ENCODE results near the gene MPDZ. TPM values are rescaled to one million over a fixed set of nuclear protein-coding genes. Genes with fewer than 3 reads are reported as not detected.

Gene MPDZ
- total RNA-seq, 4 donors from 2014 or later, result 3.2 to 16.6 (median 5.3) TPM

DNA sequence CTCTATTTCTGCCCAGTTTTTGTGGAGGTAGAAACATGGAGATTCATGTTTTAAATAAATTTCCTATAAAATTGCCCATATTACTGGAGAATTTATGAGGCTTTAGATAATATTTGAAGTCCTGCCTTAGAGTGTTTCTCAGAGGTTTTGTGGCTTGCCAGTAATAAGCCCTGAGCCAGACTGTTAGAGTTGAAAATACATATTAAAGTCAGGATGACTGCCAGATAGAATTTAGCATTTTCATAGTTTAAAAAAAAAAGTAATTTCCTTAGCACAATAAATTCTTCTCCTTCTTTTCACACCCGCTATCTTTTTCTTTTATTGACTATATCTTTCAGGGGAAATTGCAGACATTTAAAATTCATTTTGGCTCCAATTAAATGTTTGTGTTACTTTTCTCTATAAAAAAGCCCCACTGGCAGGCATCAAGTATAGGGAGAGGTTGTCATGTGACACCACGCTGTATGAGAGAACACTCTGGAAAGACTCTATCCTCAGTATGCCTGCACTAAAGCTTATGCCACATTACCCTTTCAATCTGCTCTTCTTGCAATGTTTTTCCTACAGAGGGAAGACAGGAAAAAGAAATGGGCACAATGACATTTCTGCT, 135.2 kb downstream of the MPDZ start:
- H3K4me1 ChIP-seq, result peaks cover 0 to 7% (median 2%) of the 10 kb centered on the region in 3 donors
- H3K27ac ChIP-seq, result no peak overlapping the region
- H3K27me3 ChIP-seq, result no peaks in the 10 kb centered on the region
- H3K36me3 ChIP-seq, result no peaks in the 10 kb centered on the region
- H3K4me3 ChIP-seq, result no peak overlapping the region
- no peaks in the 10 kb centered on the region for H3K9me3 ChIP-seq
- 67% methylated on average over 2 of the region's 2 CpGs for WGBS, 2 donors
- intact Hi-C loops (cut with DNase I), result no loop called here
- no peak for DNase-seq
- TF ChIP-seq CTCF (IDR thresholded peaks at IDR 0.05), result no peak
- no peak for TF ChIP-seq POLR2A (IDR thresholded peaks at IDR 0.05)

DNA sequence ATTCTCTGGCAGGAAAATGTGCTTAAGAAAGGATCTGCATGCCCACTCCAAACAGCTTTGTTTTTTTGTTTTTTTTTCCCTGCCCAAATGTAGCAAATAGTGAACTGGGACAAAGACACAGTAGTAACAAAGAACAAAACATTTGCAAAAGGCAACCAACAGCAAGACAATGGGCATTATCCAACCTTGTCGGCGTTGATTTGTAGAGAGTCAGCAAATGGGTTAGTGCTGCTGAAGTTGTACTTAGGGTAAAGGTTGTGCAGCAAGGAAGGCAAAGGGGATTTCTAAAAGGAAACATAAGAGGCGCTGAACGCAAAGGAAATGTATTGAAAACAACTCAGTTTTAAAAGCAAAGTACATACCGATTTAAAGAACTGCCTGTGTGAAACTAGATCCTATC, 136.2 kb downstream of the MPDZ start:
- Histone ChIP-seq H3K27ac (no peak overlapping the region), H3K9me3 (no peaks in the 10 kb centered on the region), H3K36me3 (no peaks in the 10 kb centered on the region), H3K4me1 (peaks cover 0 to 7% (median 2%) of the 10 kb centered on the region in 3 donors), H3K27me3 (no peaks in the 10 kb centered on the region), H3K4me3 (no peak overlapping the region)
- TF ChIP-seq POLR2A (IDR thresholded peaks at IDR 0.05), result no peak
- DNase-seq, result no peak
- intact Hi-C loops (cut with DNase I), result no loop called here
- WGBS, 2 donors, result 78 to 88% methylated on average over 5 of the region's 5 CpGs

DNA sequence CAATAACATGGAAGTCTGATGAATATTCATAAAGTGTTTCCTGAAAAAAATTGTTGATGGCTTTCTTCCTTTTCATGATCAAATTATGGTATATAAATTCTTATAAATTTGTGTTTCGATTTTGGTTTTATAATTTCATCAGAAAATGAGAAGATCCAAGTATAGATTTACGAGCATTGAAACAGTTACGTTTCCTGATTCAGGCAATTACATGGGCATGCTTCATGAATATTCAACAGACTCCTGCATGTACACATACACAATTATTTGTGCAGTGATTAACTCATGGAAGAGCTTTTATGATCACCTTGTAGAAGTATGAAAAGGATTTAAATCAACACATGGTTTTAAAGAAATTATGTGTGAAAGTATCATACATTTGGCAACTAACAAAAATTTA, 136.7 kb downstream of the MPDZ start:
- H3K9me3 ChIP-seq, result no peaks in the 10 kb centered on the region
- no peak for TF ChIP-seq CTCF (IDR thresholded peaks at IDR 0.05)
- no peak for TF ChIP-seq POLR2A (IDR thresholded peaks at IDR 0.05)
- WGBS, 2 donors, result 80 to 92% methylated on average over 3 of the region's 3 CpGs
- H3K4me3 ChIP-seq, result no peak overlapping the region
- no peaks in the 10 kb centered on the region for H3K27me3 ChIP-seq
- H3K4me1 ChIP-seq, result peaks cover 0 to 7% (median 2%) of the 10 kb centered on the region in 3 donors
- no peak for DNase-seq
- H3K36me3 ChIP-seq, result no peaks in the 10 kb centered on the region
- intact Hi-C loops (cut with DNase I), result no loop called here
- no peak overlapping the region for H3K27ac ChIP-seq

DNA sequence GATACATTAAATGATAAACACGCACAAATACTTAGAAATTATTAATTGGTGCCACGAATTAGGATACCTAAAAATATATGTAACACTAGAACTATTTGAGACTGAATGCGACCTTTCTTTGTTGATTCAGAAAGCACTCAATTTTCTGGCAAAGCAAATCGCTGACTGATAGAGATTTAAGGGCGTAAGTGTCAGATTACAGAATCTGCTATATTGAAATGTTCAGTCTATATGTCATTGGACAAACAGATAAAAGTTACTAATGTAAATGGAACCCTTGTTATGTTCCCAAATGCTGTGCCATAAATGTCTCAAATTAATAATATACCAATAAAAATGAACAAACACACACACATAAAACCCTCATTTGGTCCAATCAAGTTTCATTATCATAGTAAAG, 137.9 kb downstream of the MPDZ start:
- no peak for TF ChIP-seq POLR2A (IDR thresholded peaks at IDR 0.05)
- no peak for TF ChIP-seq CTCF (IDR thresholded peaks at IDR 0.05)
- no peak overlapping the region for H3K4me3 ChIP-seq
- DNase-seq, result no peak
- no peaks in the 10 kb centered on the region for H3K27me3 ChIP-seq
- H3K9me3 ChIP-seq, result no peaks in the 10 kb centered on the region
- intact Hi-C loops (cut with DNase I), result no loop called here
- H3K36me3 ChIP-seq, result peaks cover 0 to 9% (median 3%) of the 10 kb centered on the region in 3 donors
- H3K4me1 ChIP-seq, result peaks cover 0 to 7% (median 2%) of the 10 kb centered on the region in 3 donors
- H3K27ac ChIP-seq, result no peak overlapping the region
- WGBS, 2 donors, result 73 to 80% methylated on average over 5 of the region's 5 CpGs

DNA sequence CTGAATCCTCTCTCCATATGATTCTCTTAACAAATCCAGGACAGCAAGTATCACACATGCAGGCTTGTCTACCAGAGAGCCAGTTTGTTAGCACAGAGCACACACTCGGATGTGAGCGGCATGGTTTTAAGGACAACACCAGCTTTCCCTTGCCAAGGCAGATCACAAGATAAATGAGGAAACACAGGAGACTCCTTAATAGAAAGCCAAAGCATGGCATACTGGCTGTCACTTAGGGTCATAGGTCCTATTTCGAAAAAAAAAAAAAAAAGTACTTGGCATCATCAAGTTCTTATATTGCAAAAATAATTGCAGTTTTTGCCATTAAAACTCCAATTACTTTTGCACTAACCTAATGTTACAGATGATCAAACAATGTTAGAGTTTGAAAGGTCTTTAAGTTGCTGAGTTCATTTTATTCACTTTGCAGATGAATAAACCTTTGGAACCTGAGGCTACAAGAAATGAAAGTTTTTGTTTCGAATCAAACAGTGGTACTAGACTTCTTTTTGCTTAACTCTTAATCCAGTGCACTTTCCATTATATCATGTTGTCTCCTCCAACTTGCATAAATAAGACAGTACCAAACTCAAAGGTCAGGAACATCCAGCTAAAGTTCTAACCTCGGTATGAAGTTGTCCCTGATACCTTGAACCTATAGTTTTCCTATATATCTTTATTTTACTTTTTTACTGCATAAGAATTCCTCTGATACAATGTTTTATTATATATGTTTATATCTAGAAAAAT, 138.5 kb downstream of the MPDZ start:
- H3K27me3 ChIP-seq, result no peaks in the 10 kb centered on the region
- H3K9me3 ChIP-seq, result no peaks in the 10 kb centered on the region
- H3K27ac ChIP-seq, result no peak overlapping the region
- peaks cover 0 to 7% (median 2%) of the 10 kb centered on the region in 3 donors for H3K4me1 ChIP-seq
- no peak for TF ChIP-seq CTCF (IDR thresholded peaks at IDR 0.05)
- TF ChIP-seq POLR2A (IDR thresholded peaks at IDR 0.05), result no peak
- no peak for DNase-seq
- H3K36me3 ChIP-seq, result peaks cover 0 to 9% (median 3%) of the 10 kb centered on the region in 3 donors
- intact Hi-C loops (cut with DNase I), result no loop called here
- no peak overlapping the region for H3K4me3 ChIP-seq
- WGBS, 2 donors, result 78 to 83% methylated on average over 5 of the region's 5 CpGs
